AG04449 (cell line): Measurements from ENCODE around the gene PCED1A.
"Not testable (repeated sequence)": the region's sequence is repeated elsewhere in the genome, so short reads cannot be mapped to it uniquely, and the experiment has no call there.

Source experiments
- CTCF ChIA-PET: fragments of 350-600 bp; formaldehyde crosslinking; extraction: SDS; loops from one replicate; lab custom pipeline; 2021; ENCODE audit warnings: antibody characterized with exemption; lab: Yijun Ruan, JAX
- POLR2A ChIA-PET: fragments of 400-600, 350-600 bp; formaldehyde crosslinking; extraction: SDS; loops from one replicate; lab custom pipeline; 2020; ENCODE audit warnings: antibody characterized with exemption, inconsistent platforms; lab: Yijun Ruan, JAX
- DNase-seq: peaks from one replicate; pipeline ENCODE4 v3.0.0-alpha.2; 2010; ENCODE audit warnings: low read depth, low spot score
- H3K4me3 ChIP-seq: 2 replicates; pipeline ENCODE4 v1.5.1; 2011; ENCODE audit warnings: low read depth, mild to moderate bottlenecking, control low read depth, low read length
- CTCF ChIP-seq: IDR thresholded peaks from one replicate; pipeline ENCODE4 v1.5.1; 2011; ENCODE audit warnings: mild to moderate bottlenecking, moderate library complexity, low read length, control low read depth, inconsistent platforms; ENCODE audit not compliant: insufficient read depth; ENCODE audit errors: missing control alignments

The PCED1A gene

GRCh38 chr20:2833761-2834160 is 6.7 kb downstream of the PCED1A start:
- H3K4me3 ChIP-seq: no peak overlapping the region
- TF ChIP-seq CTCF: no peak
- no peak for DNase-seq
- POLR2A ChIA-PET: no interaction called here
- CTCF ChIA-PET: interaction anchor here (1.1 to 3.6 kb wide), 4 partner anchors 10 to 81 kb away, joined by 3 to 13 read pairs (median 5); no protein-coding TSS in a partner anchor

DNA sequence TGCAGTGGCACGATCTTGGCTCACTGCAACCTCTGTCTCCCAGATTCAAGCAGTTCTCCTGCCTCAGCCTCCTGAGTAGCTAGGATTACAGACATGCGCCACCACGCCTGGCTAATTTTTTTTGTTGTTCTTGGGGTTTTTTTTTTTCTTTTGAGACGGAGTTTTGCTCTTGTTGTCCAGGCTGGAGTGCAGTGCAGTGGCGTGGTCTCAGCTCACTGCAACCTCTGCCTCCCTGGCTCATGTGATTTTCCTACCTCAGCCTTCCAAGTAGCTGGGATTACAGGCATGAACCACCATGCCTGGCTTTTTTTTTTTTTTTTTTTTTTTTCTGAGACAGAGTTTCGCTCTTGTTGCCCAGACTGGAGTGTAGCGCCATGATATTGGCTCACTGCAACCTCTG is 9.2 kb downstream of the PCED1A start:
- POLR2A ChIA-PET, DNase-seq, H3K4me3 ChIP-seq: not testable (repeated sequence)
- CTCF ChIA-PET: interaction anchor here (2.4 kb wide), 1 partner anchor 10 kb away, joined by 5 read pairs; no protein-coding TSS in a partner anchor

GRCh38 chr20:2829376-2829775 is 11.1 kb downstream of the PCED1A start:
- POLR2A ChIA-PET: no interaction called here
- CTCF ChIA-PET: interaction anchor here (1.3 to 2.4 kb wide), 2 partner anchors 8 to 74 kb away, joined by 3 to 5 read pairs; no protein-coding TSS in a partner anchor
- DNase-seq: no peak
- TF ChIP-seq CTCF: no peak
- H3K4me3 ChIP-seq: no peak overlapping the region

DNA sequence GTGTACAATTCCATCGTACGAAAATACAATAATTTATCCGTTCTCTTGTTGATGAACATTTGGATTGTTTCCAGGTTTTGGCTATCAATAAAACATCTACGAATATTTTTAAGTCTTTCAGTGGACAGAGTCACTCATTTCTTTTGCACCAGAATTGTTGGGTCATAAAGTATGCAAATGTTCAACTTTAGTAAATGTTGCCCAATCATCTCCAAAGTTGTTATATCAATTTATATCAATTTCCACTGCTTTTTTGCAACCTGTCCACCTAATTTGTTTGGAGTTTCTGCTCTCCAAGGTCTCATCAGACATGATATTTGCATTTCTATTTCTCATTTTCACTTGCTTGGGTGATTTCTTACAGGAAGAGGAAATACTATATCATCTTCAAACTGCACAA is 13.8 kb downstream of the PCED1A start:
- no peak for DNase-seq
- no peak overlapping the region for H3K4me3 ChIP-seq
- no peak for TF ChIP-seq CTCF
- POLR2A ChIA-PET: no interaction called here
- CTCF ChIA-PET: interaction anchor here (1.7 kb wide), 1 partner anchor 12 kb away, joined by 4 read pairs; the partner anchor contains the start of gene C20orf141

- CTCF ChIA-PET: no interaction called here
- no peak for DNase-seq
- POLR2A ChIA-PET: no interaction called here
- no peak overlapping the region for H3K4me3 ChIP-seq
- no peak for TF ChIP-seq CTCF
Observed at GRCh38 chr20:2825761-2826160, 14.7 kb downstream of the PCED1A start.

DNA sequence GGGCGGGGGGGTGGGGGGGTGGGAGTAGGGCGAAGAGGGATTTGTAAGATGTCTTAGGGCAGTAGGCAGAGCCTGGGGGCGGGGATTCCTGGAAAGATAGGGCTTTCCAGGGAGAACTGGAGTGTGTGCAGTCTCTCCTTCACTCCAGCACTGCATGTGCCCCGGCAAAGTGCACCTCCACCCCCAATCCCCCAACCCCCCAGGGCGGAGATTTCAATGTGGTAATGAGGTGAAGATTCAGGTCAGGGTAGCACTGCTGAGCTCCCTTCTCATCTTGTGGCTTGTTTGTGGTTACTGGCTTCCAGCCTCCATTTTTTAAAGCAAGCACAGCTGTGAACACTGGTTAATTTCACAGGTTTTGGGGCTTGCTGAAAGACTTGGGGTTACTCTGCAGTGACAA is 18.4 kb downstream of the PCED1A start:
- CTCF ChIA-PET: interaction anchor here (1.2 to 1.4 kb wide), 2 partner anchors 8 to 68 kb away, joined by 4 to 5 read pairs; no protein-coding TSS in a partner anchor
- no peak for DNase-seq
- H3K4me3 ChIP-seq: no peak overlapping the region
- POLR2A ChIA-PET: no interaction called here
- TF ChIP-seq CTCF: no peak
